HG03432 (cell line): ENCODE data around the gene TBXAS1.

Experiments
- ATAC-seq: cut with Tn5 transposase; IDR thresholded peaks from one replicate; pipeline ENCODE4 v1.9.1; 2021; ENCODE audit warnings: mild to moderate bottlenecking, moderate library complexity; ENCODE audit not compliant: unreplicated experiment

TBXAS1 gene

DNA sequence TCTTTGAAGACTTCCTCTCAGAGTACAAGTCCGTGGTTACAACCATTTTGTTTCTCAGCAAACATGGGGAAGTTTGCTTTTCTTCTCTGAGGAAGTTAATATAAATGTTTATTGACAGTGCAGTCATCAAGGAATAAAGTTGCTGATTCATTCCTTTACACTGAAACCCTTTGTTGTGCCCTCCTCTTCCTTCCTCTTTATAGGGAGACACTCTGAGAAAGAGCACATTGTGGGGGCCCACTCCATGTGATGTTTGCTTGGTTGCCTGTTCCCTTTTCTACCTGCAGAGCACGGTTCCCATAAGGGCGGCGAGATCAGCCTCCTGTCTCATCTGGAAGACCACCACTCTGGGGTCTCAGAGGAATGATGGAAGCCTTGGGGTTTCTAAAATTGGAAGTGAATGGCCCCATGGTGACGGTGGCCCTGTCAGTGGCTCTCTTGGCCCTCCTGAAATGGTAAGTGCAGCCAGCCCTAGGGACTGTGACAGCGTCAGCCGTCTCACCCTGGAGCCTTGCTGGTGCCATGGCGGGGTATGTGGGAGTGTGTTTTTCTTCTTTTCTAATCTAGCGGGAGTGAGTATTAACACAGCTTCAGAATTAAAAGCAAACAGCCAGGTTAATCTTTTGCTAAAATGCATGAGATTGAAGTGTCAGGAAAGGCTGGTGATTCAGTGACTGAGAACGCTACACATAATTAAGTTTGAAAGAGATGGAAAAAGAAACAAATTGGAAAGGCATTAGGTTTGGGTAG is at the start of gene TBXAS1:
Gene TBXAS1, plus strand, starts transcription at position 240 of the 750 bp plus-strand sequence. Its CDS starts 127 bp downstream, at position 367.
- peak; percentile 67 for ATAC-seq

DNA sequence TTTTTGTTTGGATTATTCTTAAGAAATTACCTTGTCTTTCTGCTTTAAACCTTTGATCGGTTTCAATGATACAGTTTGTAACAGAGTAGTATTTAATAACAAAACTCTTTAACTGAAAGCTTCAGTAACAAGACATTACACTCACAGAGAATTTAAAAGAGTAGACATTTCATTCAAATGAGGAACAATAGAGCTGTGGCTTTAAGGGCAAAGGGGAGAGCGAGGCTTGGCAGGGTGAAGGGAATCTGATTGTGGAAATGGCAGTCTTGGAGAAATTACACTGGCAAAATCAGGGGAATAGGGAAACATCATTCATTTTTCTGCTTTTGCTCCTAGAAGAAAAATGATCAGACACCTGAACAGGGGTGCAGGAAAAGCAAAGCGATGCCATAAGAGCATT is 46.1 kb upstream of the TBXAS1 start:
- ATAC-seq: no peak

GRCh38 chr7:139783647-139784385 is 45.2 kb upstream of the TBXAS1 start:
- no peak for ATAC-seq

DNA sequence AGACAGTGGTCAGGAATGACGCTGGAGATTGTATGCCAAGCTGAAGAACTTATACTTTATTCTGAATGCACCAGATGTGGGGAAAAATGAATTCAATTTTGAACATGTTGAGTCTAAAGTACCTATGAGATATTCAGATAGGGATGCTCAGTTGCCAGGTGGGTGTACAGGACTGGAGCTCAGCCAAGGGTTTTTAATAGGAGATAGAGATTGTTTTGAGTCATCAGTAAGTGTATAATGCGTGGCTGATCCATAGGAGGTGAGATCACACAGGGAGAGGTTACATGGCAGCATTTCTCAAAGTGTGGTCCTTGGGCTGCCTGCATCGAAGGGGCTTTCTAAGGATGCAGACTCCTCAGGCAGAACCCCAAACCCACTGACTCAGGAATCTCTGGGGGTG is 44.4 kb upstream of the TBXAS1 start:
- no peak for ATAC-seq

DNA sequence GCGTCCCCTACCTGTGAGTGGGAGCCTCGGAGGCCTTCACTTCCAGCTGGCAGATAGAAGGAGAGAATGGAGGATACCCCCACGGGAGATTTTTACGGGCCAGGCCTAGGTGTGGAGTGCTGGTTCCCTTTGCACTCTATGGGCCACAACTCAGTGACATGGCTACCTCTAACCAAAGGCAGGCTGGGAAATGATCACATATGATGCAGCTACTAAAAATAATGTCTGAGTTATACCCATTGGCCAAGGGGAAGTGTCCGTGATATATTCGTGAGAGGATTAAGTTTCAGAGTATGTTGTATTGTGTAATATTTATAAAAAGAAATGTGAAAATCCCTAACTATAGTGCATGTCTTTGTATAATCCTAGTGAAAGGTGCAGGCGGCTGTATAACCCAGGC is 37.7 kb upstream of the TBXAS1 start:
- ATAC-seq: no peak

- ATAC-seq: no peak
Measured at GRCh38 chr7:139797607-139798006, 31.5 kb upstream of the TBXAS1 start.

DNA sequence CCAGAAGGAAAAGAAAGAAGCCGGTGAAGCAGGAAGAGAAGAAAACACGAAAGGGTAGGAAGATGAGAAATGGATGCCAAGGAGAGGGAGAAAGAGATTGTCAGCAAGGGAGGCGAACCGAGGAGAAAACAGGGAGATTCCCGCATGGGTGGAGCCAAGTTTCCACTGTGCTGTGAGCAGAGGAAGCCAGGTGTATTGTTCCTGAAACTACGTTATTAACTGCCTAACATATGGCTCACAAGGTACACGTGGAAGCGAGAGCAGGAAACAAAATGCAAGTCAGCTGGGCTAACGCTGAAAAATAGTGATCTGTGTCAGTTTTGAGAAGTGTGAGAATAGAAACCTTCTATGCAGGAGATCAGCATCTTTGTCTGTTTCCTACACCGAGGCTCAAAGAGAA is 30.8 kb upstream of the TBXAS1 start:
- no peak for ATAC-seq

GRCh38 chr7:139798892-139799291 is 30.2 kb upstream of the TBXAS1 start:
- no peak for ATAC-seq

DNA sequence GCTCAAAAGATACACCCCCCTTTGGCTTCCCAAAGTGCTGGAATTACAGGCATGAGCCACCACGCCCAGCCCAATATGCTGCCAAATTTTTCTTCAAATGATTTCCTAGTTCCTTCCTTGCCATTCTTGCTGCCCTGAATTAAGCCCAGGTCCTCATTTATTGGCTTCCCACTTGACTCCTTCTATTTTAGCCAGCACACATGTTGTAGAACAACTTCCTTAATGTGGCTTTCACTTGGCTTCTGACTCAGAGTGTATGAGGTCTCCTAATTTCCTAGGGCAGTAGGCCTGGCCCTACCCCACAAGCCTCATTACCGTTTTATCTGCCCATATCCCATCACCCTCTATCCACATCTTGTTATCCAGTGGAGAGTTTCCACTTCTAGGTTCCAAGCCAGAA is 29.5 kb upstream of the TBXAS1 start:
- ATAC-seq: peak; percentile 47

DNA sequence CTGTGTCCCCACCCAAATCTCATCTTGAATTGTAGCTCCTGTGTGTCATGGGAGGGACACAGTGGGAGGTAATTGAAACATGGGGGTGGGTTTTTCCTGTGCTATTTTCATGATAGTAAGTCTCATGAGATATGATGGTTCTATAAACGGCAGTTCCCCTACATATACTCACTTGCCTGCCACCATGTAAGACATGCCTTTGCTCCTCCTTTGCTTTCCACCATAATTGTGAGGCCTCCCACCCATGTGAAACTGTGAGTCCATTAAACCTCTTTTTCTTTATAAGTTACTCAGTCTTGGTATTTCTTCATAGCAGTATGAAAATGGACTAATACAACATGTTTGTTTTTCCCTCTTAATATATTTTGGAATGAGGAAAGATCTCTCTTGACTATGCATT is 24.5 kb upstream of the TBXAS1 start:
- no peak for ATAC-seq

DNA sequence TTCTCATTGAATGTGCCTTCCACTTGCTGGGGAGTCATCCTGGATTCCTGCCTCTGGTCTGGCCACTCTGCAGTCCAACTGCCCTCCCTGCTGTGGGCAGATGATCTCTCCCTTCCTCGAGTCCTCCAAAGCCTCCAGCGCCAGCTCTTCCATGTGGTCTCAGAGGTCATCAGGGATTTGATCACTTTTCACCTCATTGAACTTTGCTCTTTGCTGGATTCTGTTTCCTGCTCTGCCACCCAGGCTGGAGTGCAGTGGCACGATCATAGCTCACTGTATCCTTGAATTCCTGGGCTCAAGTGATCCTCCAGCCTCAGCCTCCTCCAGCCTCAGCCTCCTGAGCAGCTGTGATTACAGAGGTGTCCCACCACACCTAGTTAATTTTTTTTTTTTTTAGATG is 22.1 kb upstream of the TBXAS1 start:
- ATAC-seq: no peak

GRCh38 chr7:139808427-139808826 is 20.6 kb upstream of the TBXAS1 start:
- ATAC-seq: no peak

- no peak for ATAC-seq
Measured at GRCh38 chr7:139808846-139809442, 20.1 kb upstream of the TBXAS1 start.

- ATAC-seq: no peak
Measured at GRCh38 chr7:139811066-139811465, 18.0 kb upstream of the TBXAS1 start.

DNA sequence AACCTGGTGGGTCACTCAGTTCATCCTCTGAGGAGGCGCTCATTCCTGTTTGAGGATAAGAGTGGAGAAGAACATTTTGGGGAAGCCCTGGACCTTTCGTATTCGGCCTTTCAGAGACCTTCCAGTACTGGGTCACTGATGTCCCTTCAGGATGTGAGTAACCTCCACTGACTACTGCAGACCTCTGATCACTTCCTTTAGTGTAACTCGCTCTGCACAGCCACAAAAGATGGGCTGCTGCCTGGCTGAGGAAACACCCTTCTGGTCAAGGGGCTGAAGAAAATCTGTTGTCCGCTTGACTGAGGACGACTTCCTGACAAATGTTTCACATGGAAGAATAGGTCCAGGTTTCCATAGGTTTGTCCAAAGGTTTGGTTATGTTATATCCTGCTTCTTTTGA is 15.9 kb upstream of the TBXAS1 start:
- ATAC-seq: no peak

- no peak for ATAC-seq
Measured at GRCh38 chr7:139813689-139814088, 15.4 kb upstream of the TBXAS1 start.

DNA sequence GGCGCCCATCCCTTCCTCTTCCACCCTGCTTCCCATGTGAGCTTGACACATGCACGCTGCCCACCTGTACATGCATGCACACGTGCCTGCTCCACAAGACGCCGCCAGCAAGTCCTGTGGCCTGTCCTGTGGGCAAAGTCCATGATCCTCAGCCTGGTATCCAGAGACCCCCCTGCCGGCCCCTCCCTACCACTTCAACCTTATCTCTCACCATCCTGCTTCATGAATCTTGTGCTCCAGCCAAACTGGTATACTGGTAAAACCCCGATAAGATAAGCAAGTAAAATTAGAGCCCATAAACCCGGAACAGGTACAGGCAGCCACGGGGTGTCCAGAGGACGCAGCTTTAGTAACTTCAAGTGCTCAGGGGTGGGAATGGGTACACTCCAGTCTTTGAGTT is 11.8 kb upstream of the TBXAS1 start:
- no peak for ATAC-seq

DNA sequence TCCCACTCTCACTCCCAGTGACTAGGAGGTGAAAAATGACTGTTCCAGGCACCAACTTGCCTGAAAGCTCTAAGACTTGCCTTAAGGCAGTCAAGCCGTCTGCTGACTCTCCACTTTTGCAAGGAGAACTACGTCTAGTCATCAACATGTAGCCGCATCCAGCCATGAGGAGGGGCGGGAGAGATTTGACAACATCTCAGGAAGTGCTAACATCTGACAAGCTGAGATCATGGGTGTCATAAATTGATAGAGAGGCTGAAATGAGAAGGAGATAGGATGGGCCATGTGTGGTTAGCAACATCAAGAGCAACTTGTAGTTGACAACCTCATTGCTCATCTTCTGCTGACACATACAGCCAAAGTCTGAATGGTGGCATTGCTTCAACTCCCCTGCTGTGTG is 9.0 kb upstream of the TBXAS1 start:
- no peak for ATAC-seq

GRCh38 chr7:139821349-139822105 is 7.5 kb upstream of the TBXAS1 start:
- ATAC-seq: no peak

- ATAC-seq: no peak
Measured at GRCh38 chr7:139822855-139823254, 6.2 kb upstream of the TBXAS1 start.

DNA sequence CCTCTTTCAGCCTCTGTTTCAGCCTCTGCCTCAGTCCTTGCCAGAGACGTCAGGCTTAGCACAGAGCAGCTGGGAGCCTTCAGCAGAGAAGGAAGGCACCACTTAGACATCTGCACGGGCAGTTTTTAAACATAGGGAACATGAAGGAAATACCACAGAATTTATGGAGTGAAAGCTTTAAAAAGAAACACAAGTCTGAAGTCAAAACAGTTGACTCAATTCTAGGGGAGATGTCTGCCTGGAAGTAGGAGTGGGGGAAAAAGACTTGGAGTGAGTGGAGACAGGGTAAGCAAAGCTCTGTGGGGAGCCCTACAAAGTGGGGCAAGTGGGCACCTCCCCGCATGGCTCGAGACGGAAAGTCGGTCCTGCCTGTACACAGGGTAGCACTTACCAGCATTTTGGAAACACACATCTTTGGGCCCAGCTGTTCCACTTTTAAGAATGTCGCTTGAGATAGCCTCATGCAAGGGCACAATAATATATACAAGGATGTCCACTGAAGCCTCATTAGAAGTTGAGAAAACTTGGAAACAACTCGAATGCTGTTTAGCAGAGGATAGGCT is 5.0 kb upstream of the TBXAS1 start:
- no peak for ATAC-seq
